ENCODE measurements around the gene SF1. TPM values are rescaled to one million over a fixed set of nuclear protein-coding genes. Genes with fewer than 3 reads are reported as not detected.

The SF1 gene
- total and polyA plus RNA-seq, 9 of the 15 experiments (the other 6 are each of a cell fraction or from before 2014, with no cell fraction given): 13.1 to 334 (median 111) TPM

- Histone ChIP-seq H3K4me3 (no peak overlapping the region), H3K36me3 (ENCODE audit: control insufficient read depth, insufficient read depth, low read length) (no peaks in the 10 kb centered on the region), H3K4me2 (ENCODE audit: insufficient read depth, low read length) (no peak overlapping the region), H3K9me3 (replicated peaks; ENCODE audit: control insufficient read depth, insufficient read depth, low read depth, low read length) (no peaks in the 10 kb centered on the region; the same call in 1 of the 2 replicates), H3K9me1 (ENCODE audit: control insufficient read depth, insufficient read depth, low read length) (no peaks in the 10 kb centered on the region), H2AFZ (ENCODE audit: low read depth, low read length) (no peak overlapping the region), H3K79me2 (ENCODE audit: control insufficient read depth, insufficient read depth, low read length) (no peaks in the 10 kb centered on the region), H3K27me3 (ENCODE audit: control insufficient read depth in 2 of 2, insufficient read depth in 2 of 2, low read length in 2 of 2) (peaks cover 37 to 73% of the 10 kb centered on the region in 2 experiments), H3K4me1 (replicated peaks in 1 of 2; ENCODE audit: control insufficient read depth in 2 of 2, insufficient read depth in 2 of 2, low read length in 2 of 2) (peaks cover 3 to 34% of the 10 kb centered on the region in 2 experiments; a peak in 4 of 5 replicates), H4K20me1 (replicated peaks; ENCODE audit: control insufficient read depth, insufficient read depth, low read length) (peaks cover 29% of the 10 kb centered on the region), H3K27ac (ENCODE audit: extremely low read depth, low read depth, low read length) (no peak overlapping the region), H3K9ac (ENCODE audit: insufficient read depth in 1 of 2, low read depth in 2 of 2, low read length in 2 of 2) (0 out of 4 replicates have a peak overlapping the region, but pooled peaks of 1 of the 2 experiments have one; percentile 12)
- no peak for FAIRE-seq
- 4% methylated on average over 20 of the region's 21 CpGs for WGBS (ENCODE audit: insufficient coverage, low coverage, missing lambda C conversion rate)
- in situ Hi-C loops (cut with MboI): no loop called here
- ChIA-PET POLR2A (interaction anchor here (0.6 to 1.5 kb wide), 4 partner anchors 13 to 275 kb away, joined by 3 to 4 read pairs (median 4); no protein-coding TSS in a partner anchor), CTCF (ENCODE audit: low intra/inter-chr PET ratio) (interaction anchor here (0.6 kb wide), 1 partner anchor 173 kb away, joined by 4 read pairs; no protein-coding TSS in a partner anchor)
- TF ChIP-seq ZBTB7A (IDR thresholded peaks at IDR 0.05; ENCODE audit: borderline replicate concordance, control insufficient read depth, low read depth, low read length) (peak; percentile 37; the same call in 1 of the 2 replicates), ELK1 (CRISPR knock-in tag; IDR thresholded peaks at IDR 0.05) (no peak), ASH1L (IDR thresholded peaks at IDR 0.05; ENCODE audit: borderline replicate concordance, low read depth, partially characterized antibody) (no peak), ESRRB (CRISPR knock-in tag; IDR thresholded peaks at IDR 0.05; ENCODE audit: borderline replicate concordance) (no peak)
- intact Hi-C loops (cut with micrococcal nuclease): no loop called here
- ATAC-seq: no peak; the same call in 2 of the 3 replicates
- no TSS peak for BruUV-seq (replicated peaks)
- DNase-seq (ENCODE audit: extremely low read depth in 1 of 4, low spot score in 3 of 4): no peak
Observed at GRCh38 chr11:64716473-64717267, 61.7 kb downstream of the SF1 start.

Data from K562 (cell line).